ENCODE results near the gene POLR2C.
A peak's percentile ranks its signal among the peaks of the same experiment; 100 is the strongest.
"Not testable (repeated sequence)": the region's sequence is repeated elsewhere in the genome, so short reads cannot be mapped to it uniquely, and the experiment has no call there.

POLR2C gene

DNA sequence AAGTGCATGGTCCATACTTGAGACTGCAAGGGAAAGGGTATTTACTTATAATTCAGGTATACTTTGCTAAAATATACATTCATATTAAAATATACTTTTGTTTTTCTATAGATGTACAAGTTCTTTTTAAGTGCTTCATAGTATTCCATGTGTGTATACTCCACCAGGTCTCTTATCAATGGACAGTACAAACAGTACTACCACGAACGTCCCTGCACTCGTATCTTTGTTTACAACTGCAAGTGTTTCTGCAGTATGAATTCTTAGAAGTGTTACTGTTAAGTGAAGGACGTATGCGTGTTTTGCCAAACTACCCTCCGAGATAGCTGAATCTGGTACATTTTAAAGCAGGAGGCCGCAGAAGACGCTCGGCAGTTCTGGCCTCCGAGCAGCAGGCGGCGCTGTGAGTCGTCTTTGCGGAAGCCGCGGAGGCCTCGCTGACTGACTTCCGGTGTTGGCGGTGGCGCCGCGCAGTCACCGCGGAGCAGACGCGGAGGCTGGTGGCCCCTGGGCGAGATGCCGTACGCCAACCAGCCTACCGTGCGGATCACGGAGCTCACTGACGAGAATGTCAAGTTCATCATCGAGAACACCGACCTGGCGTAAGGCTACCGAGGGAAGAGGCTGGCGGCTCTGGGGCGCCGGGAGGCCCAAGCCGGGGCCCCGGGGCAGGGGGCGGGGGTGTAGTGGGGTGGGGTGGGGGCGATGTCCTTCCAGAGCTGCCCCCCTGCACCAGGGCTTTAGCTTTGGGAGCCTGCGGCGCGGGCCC is at the start of gene POLR2C:
TSS of gene POLR2C (plus strand) at position 471 of the 769 bp plus-strand sequence. CDS start at position 517, 46 bp downstream.
- DNase-seq (ENCODE audit: low read depth, low spot score), result no peak

DNA sequence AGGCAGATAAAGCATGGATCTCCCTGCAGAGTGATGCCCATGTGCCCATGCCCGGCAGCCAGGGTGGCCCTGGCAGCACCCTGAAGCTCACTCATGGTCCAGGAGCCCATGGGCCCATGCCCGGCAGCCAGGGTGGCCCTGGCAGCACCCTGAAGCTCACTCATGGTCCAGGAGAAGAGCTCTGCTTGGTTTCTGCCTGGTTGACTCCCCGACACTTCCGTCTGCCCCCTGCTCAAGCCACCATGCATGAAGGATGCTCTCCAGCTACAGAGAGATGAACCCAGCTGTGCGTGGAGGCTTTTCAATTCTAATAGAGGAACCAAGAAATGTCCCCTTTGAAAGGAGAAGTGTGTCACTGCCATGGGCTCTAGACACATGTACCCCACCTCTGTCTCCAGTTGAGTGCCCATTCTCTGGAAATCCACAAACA is 49.2 kb upstream of the POLR2C start:
- DNase-seq (ENCODE audit: low read depth, low spot score), result no peak

DNA sequence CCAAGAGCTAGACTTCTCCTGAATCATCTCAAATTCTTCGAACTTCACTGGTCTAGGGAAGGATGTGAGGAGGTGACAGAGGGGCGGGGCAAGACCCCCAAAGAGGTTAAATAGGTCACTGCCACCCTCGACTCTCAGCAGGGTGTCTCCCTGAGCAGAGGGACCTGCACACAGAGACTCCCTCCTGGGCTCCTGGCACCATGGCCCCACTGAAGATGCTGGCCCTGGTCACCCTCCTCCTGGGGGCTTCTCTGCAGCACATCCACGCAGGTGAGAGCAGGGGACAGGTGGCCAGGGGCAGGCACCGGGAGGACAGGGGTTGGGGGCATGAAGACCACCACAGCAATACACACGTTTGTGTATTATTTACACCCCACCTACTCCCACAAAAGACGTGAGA is 48.7 kb upstream of the POLR2C start:
- DNase-seq (ENCODE audit: low read depth, low spot score), result no peak

DNA sequence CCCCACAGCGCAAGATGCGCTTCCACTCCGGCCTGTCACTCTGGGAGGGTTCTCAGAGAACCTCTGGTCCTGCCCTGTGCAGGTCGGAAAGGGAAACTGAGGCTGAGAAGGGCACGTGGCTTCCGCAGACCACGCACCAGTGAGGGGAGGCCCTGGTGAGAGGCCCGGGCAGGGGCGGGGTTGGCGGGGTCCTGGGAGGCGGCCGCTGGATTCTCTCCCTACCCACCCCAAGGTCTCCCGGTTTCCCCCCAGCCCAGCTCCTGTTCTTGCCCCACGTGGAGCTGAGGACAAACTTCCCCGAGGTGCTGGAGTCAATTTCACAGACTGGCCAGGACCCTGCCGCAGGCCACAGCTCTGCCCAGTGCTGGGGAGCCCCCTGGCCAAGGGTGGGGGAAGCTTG is 46.4 kb upstream of the POLR2C start:
- DNase-seq (ENCODE audit: low read depth, low spot score), result no peak

DNA sequence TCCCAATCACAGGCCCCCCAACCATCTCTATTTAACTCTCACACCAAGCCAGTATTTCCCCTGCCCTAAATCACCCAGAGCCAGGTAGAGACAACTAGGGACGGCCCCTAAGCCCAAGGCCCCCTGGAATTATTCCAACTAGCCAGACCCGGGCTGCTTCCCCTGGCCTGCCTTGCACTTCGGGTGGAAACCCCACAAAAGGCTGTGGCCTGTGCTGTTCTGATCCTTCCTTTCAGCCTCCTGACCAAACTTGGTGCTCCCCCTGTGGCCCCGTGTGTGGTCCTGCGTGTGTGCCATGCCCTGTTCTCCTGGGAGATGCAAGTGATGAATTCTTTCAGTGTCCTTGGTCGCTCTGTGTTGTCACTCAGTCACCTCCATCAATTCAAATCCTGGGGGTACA is 43.0 kb upstream of the POLR2C start:
- DNase-seq (ENCODE audit: low read depth, low spot score), result no peak

DNA sequence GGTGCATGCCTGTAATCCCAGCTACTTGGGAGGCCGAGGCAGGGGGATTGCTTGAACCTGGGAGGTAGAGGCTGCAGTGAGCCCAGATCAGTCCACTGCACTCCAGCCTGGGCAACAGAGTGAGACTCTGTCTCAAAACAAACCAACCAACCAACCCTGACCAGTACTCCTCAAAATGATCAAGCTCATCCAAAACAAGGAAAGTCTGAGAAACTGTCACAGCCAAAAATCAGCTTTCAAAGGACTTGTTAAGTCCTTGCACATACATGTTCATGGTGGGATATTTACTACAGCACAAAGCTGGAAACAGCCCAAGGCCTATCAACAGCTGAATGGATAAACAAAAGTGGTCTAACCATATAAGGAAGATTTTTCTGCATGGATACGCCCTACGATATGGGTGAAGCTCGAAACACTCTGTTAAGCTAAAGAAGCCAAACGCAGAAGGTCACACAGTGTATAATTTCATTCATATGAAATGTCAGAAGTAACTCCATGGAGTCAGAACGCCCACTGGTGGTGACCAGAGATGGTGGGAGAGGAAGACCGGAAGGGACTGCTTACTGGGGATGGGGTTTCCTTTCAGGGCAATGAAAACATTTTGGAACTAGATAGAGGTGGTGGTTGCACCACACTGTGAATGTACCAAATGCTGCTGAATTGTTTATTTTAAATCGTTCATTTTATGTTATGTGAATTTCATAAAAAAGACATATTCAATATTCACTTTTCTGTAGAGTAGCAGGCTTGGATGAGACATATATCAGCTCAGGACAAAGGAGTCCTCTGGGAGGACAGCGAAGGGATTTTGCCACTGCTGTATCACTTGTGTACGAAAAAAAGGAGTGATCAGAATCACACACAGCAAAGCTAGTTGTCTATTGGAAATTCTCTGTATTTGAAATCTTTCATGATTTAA is 40.2 kb upstream of the POLR2C start:
- no peak for DNase-seq (ENCODE audit: low read depth, low spot score)

DNA sequence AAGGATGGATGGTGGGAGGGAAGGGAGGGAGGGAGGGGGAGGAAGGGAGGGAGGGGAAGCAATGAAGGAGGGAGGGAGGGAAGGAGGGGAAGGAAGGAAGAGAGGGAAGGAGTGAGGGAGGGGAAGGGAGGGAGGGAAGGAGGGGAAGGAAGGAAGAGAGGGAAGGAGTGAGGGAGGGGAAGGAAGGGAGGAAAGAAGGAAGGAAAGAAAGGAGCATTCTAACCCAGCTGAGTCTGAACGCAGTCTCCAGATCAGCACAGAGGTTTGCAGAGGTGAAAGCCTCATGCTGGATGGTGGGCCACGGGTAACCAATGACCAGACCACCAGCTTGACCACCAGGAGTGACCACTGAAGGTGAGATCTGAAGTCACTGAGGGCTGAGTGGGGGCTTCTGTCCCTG is 39.3 kb upstream of the POLR2C start:
- DNase-seq (ENCODE audit: low read depth, low spot score), result no peak

DNA sequence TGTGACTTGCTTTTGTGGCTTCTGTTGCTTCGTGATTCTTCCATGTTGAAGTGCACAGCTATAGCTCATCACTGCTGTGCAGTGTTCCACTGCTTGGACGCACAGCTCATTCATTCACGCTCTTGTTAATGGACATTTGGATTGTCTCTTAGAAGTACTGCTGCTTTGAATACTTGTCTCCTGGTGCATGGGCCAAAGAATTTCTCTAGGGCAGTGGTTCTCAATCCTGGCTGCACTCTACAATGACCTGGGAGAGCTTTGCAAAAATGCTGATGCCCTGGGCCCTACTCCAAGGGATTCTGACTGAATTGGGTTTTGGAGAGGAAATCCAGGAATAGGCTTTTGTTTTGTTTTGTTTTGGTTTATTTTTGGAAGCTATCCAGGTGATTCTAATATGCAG is 37.9 kb upstream of the POLR2C start:
- DNase-seq (ENCODE audit: low read depth, low spot score), result no peak

DNA sequence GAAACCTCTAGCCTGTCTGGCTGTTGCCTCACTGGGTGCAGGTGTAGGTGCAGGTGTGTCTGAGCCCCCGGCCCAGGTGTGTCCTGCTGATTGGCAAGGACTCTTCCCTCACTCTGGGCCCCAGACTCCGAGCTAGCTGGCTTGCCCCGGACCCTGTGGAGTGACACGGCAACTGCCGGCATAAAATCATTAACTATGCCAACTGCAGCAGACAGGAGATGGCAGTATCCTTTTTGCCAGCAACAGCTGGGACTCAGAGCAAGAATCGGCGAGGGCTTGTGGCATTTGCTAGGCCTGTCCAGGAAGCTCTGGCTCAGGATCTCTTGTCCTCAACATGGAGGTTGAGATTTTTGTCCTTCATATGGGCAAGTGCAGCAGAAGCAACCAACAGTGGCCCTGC is 36.1 kb upstream of the POLR2C start:
- DNase-seq (ENCODE audit: low read depth, low spot score), result no peak

DNA sequence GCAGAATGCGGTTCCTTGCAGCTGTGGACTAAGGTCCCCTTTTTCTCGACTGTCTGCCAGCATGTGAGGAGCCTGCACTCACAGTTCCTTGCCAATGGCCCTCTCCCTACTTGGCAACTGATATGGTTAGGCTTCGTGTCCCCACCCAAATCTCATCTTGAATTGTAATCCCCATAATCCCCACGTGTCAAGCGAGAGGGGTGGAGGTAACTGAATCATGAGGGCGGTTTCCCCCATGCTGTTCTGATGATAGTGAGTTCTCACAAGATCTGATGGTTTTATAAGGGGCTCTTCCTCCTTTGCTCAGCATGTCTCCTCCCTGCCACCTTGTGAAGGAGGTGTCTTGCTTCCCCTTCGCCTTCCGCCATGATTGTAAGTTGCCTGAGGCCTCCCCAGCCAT is 35.2 kb upstream of the POLR2C start:
- no peak for DNase-seq (ENCODE audit: low read depth, low spot score)

DNA sequence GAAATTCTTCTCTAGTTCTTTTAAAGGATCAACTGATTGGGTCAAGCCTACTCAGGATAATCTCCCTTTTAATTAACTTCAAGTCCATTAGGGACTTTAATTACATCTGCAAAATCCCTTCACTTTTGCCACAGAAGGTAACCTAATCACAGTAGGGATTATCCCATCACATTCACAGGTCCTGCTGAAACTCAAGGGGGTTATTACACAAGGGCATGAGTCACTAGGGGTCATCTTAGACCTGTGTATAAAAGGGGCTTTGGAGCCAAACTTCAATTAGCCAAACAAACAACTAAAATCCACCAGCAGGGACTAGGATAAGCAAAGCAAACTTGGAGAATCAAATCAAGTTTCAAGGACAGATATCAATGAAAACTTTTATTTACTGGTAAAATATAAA is 34.7 kb upstream of the POLR2C start:
- DNase-seq (ENCODE audit: low read depth, low spot score), result no peak

DNA sequence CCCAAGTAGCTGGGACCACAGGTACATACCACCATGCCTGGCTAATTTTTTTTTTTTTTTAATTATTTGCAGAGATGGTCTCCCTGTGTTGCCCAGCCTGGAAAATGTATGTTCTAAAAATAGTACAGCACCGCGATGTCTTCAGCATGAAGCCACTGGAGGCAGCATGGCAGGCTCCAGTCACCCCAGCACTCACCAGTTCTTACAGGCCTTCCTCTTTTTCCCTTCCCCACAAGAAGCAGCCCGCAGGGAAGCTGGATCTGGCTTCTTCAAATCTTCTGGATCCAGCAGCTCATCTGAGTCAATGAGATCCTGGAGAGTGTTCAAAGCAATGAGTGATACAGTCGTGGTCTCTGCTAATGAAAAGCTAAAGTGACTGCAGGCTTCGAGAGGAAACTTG is 31.5 kb upstream of the POLR2C start:
- DNase-seq (ENCODE audit: low read depth, low spot score), result no peak

DNA sequence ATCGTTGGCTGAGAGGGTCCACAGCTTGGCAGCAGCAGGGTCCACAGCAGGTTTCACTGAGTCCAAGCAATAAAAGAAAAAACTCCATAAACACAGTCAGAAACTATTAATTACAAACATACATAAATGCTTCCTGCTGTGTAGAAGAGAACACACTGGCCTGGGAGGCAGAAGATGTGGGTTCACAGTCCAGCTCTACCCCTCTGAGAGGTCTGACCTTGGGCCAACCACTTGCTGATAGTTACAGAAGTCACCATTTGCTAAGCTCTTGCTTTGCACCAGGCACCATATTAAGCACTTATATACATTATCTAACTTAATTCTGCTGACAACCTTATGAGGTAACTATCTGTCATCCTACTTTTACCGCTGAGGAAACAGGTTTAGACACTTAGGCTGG is 30.0 kb upstream of the POLR2C start:
- DNase-seq (ENCODE audit: low read depth, low spot score), result no peak

DNA sequence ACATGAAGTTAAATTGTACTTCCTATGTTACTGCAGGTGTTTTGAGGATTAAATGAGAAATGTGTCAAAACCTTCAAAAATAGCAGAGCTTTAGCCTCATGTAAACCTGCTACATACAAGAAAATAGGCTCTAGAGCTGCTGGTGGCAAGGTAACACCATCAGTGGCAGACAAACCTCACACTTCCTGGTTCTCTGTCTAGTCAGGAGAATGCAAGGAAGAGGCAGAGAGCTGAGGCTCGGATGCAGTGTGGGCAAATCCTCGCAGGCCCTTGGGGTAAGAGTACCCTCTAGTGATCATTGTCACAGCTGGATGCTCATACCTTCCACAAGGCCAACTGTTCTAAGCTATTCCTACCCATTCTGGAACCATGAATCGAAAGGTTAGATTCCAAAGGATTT is 29.5 kb upstream of the POLR2C start:
- DNase-seq (ENCODE audit: low read depth, low spot score), result no peak

DNA sequence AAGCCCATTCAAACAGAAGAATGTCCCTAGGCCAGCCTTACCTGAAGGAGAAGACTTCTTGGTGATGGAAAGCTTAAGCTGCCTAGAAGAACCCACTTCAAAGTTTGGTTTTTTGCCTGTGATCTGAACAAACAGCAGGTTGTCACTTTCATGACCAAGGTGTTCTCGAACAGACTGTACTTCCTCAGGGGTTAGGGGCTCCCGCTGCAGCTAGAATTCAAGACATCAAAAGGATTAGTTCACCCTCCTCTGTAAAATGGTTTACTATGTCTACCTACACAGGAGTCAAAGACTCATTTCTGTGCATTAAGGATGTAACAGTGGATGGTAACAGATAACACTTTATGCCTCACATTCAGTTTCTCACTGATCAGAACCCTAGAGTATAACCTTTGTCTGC is 28.5 kb upstream of the POLR2C start:
- DNase-seq (ENCODE audit: low read depth, low spot score), result no peak

DNA sequence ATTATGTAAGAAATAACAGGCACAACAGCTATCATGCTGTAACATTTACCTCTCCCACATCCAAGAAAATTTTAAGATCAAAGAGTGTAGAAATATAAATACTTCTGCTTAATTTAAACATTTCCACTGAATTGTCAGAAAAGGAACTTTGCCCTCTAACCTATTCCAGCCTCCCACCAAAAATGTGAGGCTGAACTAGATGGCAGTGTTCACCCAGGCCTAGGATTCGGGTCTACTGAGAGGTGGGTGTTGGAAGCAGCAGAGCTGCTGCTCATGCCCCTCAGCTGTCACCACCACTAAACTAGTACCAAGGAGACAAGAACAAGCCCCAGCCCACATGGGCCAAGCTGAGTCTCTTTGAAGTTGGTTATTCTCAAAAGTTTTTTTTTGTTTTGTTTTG is 26.6 kb upstream of the POLR2C start:
- DNase-seq (ENCODE audit: low read depth, low spot score), result no peak

DNA sequence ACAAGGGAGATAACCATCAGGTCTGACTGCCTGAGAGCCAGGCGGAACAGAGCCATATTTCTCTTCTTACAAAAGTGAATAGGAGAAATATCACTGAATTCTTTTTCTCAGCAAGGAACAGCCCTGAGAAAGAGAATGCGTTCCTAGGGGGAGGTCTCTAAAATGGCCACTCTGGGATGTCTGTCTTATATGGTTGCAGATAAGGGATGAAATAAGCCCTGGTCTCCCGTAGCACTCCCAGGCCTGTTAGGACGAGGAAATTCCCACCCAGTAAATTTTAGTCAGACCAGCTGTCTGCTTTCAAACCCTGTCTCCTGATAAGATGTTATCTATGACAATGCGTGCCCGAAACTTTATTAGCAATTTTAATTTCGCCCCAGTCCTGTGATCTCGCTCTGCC is 22.5 kb upstream of the POLR2C start:
- not testable (repeated sequence) for DNase-seq (ENCODE audit: low read depth, low spot score)

DNA sequence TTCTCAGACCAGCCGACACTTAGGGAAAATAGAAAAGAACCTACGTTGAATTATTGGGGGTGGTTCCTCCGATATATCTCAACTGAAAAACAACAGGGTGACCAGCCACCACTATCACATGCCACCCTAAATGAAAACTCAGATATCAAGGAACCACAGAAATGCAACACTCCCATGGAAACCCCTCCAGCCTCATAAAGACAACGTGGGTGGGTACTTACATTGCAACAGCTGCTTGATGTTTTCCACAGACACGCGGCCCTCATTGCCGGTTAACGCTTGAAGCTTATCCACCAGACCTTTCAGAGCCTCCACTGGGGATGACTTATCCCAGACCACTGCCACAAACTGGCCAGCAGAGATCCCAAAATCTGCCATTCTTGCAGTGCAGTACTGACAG is 21.9 kb upstream of the POLR2C start:
- not testable (repeated sequence) for DNase-seq (ENCODE audit: low read depth, low spot score)

DNA sequence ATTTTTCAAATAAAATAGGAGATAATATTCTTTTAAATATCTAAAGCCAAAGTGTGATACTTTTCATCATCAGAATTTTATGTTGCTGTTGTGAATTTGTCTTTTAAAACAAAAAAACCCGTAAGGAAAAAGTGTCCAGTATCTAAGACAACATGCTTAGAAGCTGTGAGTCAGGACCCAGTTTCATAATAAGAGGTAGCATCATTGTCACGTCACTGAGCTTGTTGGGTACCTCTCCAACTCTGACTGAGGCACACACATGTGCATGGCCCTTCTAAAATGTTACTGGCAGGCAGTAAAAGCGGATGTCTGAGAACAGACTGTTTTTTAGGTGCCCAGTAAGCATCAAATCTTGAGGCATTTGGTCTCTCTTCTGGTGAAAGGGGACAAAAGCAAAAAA is 17.8 kb upstream of the POLR2C start:
- DNase-seq (ENCODE audit: low read depth, low spot score), result no peak

DNA sequence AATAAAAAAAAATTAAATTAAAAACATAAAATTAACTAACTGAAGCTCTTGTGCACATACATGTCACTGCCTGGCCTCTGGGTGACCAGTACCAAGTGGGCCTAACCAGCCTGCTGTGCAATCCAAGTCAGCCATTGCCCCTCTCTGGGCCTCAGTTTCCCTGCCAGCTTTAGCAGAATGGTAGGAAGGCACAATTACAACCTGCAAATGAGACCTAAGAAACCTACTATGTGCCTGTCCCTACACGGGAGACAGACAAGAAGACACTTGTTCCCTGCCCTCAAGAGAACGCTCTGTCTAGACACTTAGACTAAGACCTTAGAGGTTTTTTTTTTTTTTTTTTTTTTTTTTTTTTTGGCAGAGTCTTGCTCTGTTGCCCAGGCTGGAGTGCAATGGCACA is 17.0 kb upstream of the POLR2C start:
- no peak for DNase-seq (ENCODE audit: low read depth, low spot score)

DNA sequence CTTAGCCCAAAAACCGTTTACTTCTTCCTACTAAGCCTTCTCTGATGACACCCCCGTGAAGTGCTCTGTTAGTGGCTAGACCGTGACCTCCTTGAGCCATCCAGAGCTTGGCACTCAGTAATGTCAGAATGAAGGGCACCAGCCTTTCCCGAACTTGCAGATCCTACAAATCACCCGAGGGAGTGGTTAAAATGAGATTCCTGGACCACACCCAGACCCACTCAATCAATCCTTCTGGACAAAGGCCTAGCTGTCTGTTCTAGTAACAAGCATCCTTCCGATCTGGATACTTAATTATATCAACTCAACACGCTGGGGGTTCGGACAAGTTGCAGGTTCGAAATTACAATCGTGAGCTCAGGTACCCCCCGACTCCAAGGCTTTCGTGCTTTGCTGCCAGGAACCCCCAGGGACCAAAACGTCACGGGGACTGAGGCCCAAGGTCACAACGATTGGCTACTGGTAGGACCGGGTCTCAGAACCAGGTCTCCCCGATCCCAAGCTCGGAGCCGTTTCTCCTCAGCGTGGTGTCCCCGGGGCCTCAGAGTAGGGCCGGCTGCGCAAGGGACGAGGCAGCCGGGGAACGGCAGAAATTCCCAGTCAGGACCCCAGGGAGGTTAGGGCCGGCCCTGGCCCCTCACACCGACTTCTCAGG is 15.8 kb upstream of the POLR2C start:
- no peak for DNase-seq (ENCODE audit: low read depth, low spot score)

DNA sequence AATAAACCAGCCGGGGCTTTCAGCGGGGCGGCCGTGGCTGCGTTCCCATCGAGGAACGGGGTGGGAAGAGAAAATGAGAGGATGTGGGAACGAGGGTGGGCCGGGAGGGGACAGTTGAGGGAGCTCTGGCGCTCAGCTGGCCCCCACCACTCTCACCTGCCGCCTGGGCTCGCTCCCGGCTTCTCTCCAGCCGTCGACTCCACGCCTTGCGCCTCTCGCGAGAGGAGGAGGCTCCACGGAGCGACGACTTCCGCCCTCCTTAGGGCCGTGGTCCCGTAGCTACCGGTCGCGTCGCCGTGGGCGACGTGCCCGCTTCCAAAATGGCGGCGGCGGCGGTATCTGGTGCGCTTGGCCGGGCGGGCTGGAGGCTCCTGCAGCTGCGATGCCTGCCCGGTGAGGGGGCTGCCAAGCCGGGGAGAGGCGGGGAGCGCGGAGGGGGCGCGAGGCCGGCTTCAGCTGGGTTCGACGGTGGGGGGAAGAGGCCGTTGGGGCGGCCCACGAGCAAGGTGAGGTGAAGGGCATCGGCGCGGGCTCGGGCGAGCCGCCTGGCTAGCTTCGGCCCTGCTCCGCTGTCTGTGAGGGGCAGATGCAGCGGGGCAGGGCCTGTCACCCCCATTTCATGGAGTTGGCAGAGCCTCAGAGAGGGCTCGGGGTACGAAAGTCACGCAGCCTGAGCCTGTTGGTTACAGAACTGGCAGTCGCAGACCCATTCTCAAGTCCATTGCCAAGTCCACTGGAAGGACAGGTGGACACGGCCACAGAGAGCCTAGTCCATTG is 15.1 kb upstream of the POLR2C start, which contains the start of the genes CIAPIN1 and COQ9:
TSS of gene CIAPIN1 (minus strand) at position 200 of the 777 bp plus-strand sequence. CDS start 6,457 bp downstream, outside the sequence.
TSS of gene COQ9 (plus strand) at position 294 of the 777 bp plus-strand sequence. CDS start at position 321, 27 bp downstream.
- peak; percentile 70 for DNase-seq (ENCODE audit: low read depth, low spot score)

Data from iPS DF 19.7 (cell line).